IMR-90 (cell line): ENCODE data around the gene LINC00305. TPM values are rescaled to one million over a fixed set of nuclear protein-coding genes. Genes with fewer than 3 reads are reported as not detected.

Experiments
- ATAC-seq: fragments of 200-7000 bp; cut with Tn5 transposase; 2 replicates; pipeline ENCODE4 v1.9.1; 2020; ENCODE audit warnings: low read depth, mild to moderate bottlenecking, moderate library complexity
- BruUV-seq: library from RNA; stranded (reverse); fragments of 400-500 nt; replicated peaks from 2 replicates; lab custom pipeline; 2021; lab: Mats Ljungman, UMichigan
- CTCF ChIA-PET: fragments of 300-600 bp; formaldehyde crosslinking; extraction: SDS; loops from one replicate; lab custom pipeline; 2021; ENCODE audit warnings: antibody characterized with exemption; lab: Yijun Ruan, JAX
- POLR2A ChIA-PET: fragments of 300-600 bp; sonication (Branson Sonifier 250); formaldehyde crosslinking; loops from one replicate; lab custom pipeline; 2022; ENCODE audit warnings: antibody characterized with exemption; ENCODE audit not compliant: unreplicated experiment; lab: Charles Lee
- DNase-seq: peaks from one replicate; pipeline ENCODE4 v3.0.0; 2013
- H2AFZ ChIP-seq: replicated peaks from 2 replicates; pipeline ENCODE3; 2013; ENCODE audit warnings: low read length, mild to moderate bottlenecking; ENCODE audit not compliant: poor library complexity
- H2AK5ac ChIP-seq: 2 replicates; pipeline ENCODE4 v1.6.1; 2013; ENCODE audit warnings: low read depth, low read length, inconsistent platforms
- H2AK9ac ChIP-seq: replicated peaks from 2 replicates; pipeline ENCODE3; 2013; ENCODE audit warnings: mild to moderate bottlenecking, low read depth, low read length, moderate library complexity; ENCODE audit not compliant: poor library complexity
- H2BK120ac ChIP-seq: 2 replicates; pipeline ENCODE4 v1.6.1; 2013; ENCODE audit warnings: low read depth, low read length, inconsistent platforms
- H2BK15ac ChIP-seq: 3 replicates; pipeline ENCODE4 v1.6.1; 2013; ENCODE audit warnings: low read depth, low read length, inconsistent platforms
- H2BK20ac ChIP-seq: 2 replicates; pipeline ENCODE4 v1.6.1; 2013; ENCODE audit warnings: low read depth, mild to moderate bottlenecking, inconsistent platforms, low read length, moderate library complexity
- H2BK5ac ChIP-seq: 2 replicates; pipeline ENCODE4 v1.6.1; 2013; ENCODE audit warnings: mild to moderate bottlenecking, low read depth, low read length, inconsistent platforms; ENCODE audit not compliant: poor library complexity, severe bottlenecking
- H3K14ac ChIP-seq: replicated peaks from 2 replicates; pipeline ENCODE4 v1.6.1; 2013; ENCODE audit warnings: low read depth, low read length, inconsistent platforms
- H3K18ac ChIP-seq: 2 replicates; pipeline ENCODE4 v1.6.1; 2013; ENCODE audit warnings: low read depth, low read length, control low read depth
- H3K23ac ChIP-seq: 2 replicates; pipeline ENCODE4 v1.6.1; 2013; ENCODE audit warnings: low read depth, low read length, inconsistent platforms
- H3K27ac ChIP-seq: 2 replicates; pipeline ENCODE4 v1.5.1; 2013; ENCODE audit warnings: mild to moderate bottlenecking, control low read depth, low read length; ENCODE audit not compliant: insufficient read depth
- H3K27me3 ChIP-seq: 2 replicates; pipeline ENCODE4 v1.6.1; 2013; ENCODE audit warnings: low read length; ENCODE audit not compliant: control insufficient read depth, insufficient read depth
- H3K36me3 ChIP-seq: 2 replicates; pipeline ENCODE4 v1.6.1; 2013; ENCODE audit warnings: low read length, mixed read lengths; ENCODE audit not compliant: control insufficient read depth, insufficient read depth
- H3K4ac ChIP-seq: 2 replicates; pipeline ENCODE4 v1.6.1; 2013; ENCODE audit warnings: low read depth, low read length, inconsistent platforms
- H3K4me1 ChIP-seq: 2 replicates; pipeline ENCODE4 v1.6.1; 2013; ENCODE audit warnings: low read length, mixed read lengths; ENCODE audit not compliant: control insufficient read depth, insufficient read depth
- H3K4me2 ChIP-seq: 2 replicates; pipeline ENCODE4 v1.6.1; 2013; ENCODE audit warnings: low read depth, mild to moderate bottlenecking, control low read depth, low read length, moderate library complexity
- H3K4me3 ChIP-seq: 2 replicates; pipeline ENCODE4 v1.5.1; 2013; ENCODE audit warnings: low read depth, mild to moderate bottlenecking, control low read depth, low read length, moderate library complexity; ENCODE audit not compliant: insufficient read depth
- H3K56ac ChIP-seq: 2 replicates; pipeline ENCODE4 v1.6.1; 2013; ENCODE audit warnings: low read length, inconsistent platforms; ENCODE audit not compliant: insufficient read depth; ENCODE audit errors: extremely low read depth
- H3K79me1 ChIP-seq, 2 experiments: 2 replicates each; pipeline ENCODE4 v1.6.1; 2013; ENCODE audit warnings: low read length in 2 of 2, inconsistent platforms in 1 of 2, low read depth in 1 of 2
- H3K9ac ChIP-seq: 2 replicates; pipeline ENCODE4 v1.6.1; 2013; ENCODE audit warnings: low read depth, low read length, control low read depth
- H3K9me1 ChIP-seq: 2 replicates; pipeline ENCODE4 v1.6.1; 2013; ENCODE audit warnings: low read length, inconsistent platforms; ENCODE audit not compliant: insufficient read depth
- H3K9me3 ChIP-seq: 2 replicates; pipeline ENCODE4 v1.6.1; 2013; ENCODE audit warnings: low read length; ENCODE audit not compliant: control insufficient read depth, insufficient read depth
- H4K20me1 ChIP-seq: 2 replicates; pipeline ENCODE4 v1.6.1; 2013; ENCODE audit warnings: low read length, inconsistent platforms; ENCODE audit not compliant: insufficient read depth
- H4K5ac ChIP-seq: 2 replicates; pipeline ENCODE4 v1.6.1; 2013; ENCODE audit warnings: mild to moderate bottlenecking, low read depth, low read length, control low read depth
- H4K8ac ChIP-seq, 2 experiments: 2 replicates each; pipeline ENCODE4 v1.6.1; 2013; ENCODE audit warnings: low read depth in 2 of 2, low read length in 2 of 2, control low read depth in 1 of 2, inconsistent platforms in 1 of 2
- H4K91ac ChIP-seq: 2 replicates; pipeline ENCODE4 v1.6.1; 2013; ENCODE audit warnings: low read depth, low read length, inconsistent platforms; ENCODE audit not compliant: insufficient read depth
- BHLHE40 ChIP-seq: fragments of 150-350 bp; IDR thresholded peaks from 2 replicates; pipeline ENCODE4 v1.6.1; 2016; ENCODE audit warnings: mild to moderate bottlenecking, low read depth, low read length
- CEBPB ChIP-seq: IDR thresholded peaks from 2 replicates; pipeline ENCODE4 v1.6.1; 2012; ENCODE audit warnings: low read depth, low read length, improper control_type of control experiment
- CHD1 ChIP-seq: IDR thresholded peaks from 2 replicates; pipeline ENCODE4 v1.6.1; 2012; ENCODE audit warnings: low read depth, low read length, improper control_type of control experiment
- FOS ChIP-seq: fragments of 150-350 bp; IDR thresholded peaks from 2 replicates; pipeline ENCODE4 v1.6.1; 2016; ENCODE audit warnings: low read depth, low read length
- MAFK ChIP-seq: IDR thresholded peaks from 2 replicates; pipeline ENCODE4 v1.6.1; 2012; ENCODE audit warnings: low read depth, low read length, improper control_type of control experiment
- MAZ ChIP-seq: IDR thresholded peaks from 2 replicates; pipeline ENCODE4 v1.6.1; 2012; ENCODE audit warnings: low read depth, mild to moderate bottlenecking, low read length, improper control_type of control experiment, moderate library complexity, borderline replicate concordance
- MXI1 ChIP-seq: IDR thresholded peaks from 2 replicates; pipeline ENCODE4 v1.6.1; 2012; ENCODE audit warnings: low read depth, mild to moderate bottlenecking, low read length, moderate library complexity, borderline replicate concordance
- NFE2L2 ChIP-seq: fragments of 150-350 bp; IDR thresholded peaks from 2 replicates; pipeline ENCODE4 v1.6.1; 2016; ENCODE audit warnings: low read depth, mild to moderate bottlenecking, low read length
- POLR2A ChIP-seq: IDR thresholded peaks from 2 replicates; pipeline ENCODE4 v1.6.1; 2012; ENCODE audit warnings: mild to moderate bottlenecking, low read depth, low read length
- RAD21 ChIP-seq: IDR thresholded peaks from 2 replicates; pipeline ENCODE4 v1.6.1; 2012; ENCODE audit warnings: low read length, improper control_type of control experiment
- RCOR1 ChIP-seq: IDR thresholded peaks from 2 replicates; pipeline ENCODE4 v1.6.1; 2012; ENCODE audit warnings: mild to moderate bottlenecking, low read length, improper control_type of control experiment; ENCODE audit not compliant: insufficient replicate concordance
- RFX5 ChIP-seq: IDR thresholded peaks from 2 replicates; pipeline ENCODE4 v1.8.0; 2012; ENCODE audit warnings: low read depth, mild to moderate bottlenecking, low read length, moderate library complexity
- SMC3 ChIP-seq: fragments of 150-350 bp; IDR thresholded peaks from 2 replicates; pipeline ENCODE4 v1.6.1; 2016; ENCODE audit warnings: low read depth, mild to moderate bottlenecking, antibody characterized with exemption, low read length, moderate library complexity
- USF2 ChIP-seq: fragments of 150-350 bp; IDR thresholded peaks from 2 replicates; pipeline ENCODE4 v1.6.1; 2017; ENCODE audit warnings: mild to moderate bottlenecking, antibody characterized with exemption, low read length, low read depth
- WGBS, 2 experiments: methylation state at CpG; one replicate each; pipeline versions ENCODE4 v1.1.5 to v1.1.7; 2013; ENCODE audit warnings: missing lambda C conversion rate in 2 of 2; ENCODE audit not compliant: insufficient read length in 1 of 2; ENCODE audit errors: extremely low coverage in 2 of 2; 5-methylcytosine and 5-hydroxymethylcytosine counted together
- dilution Hi-C: fragments of 300-500 bp; cut with HindIII; formaldehyde crosslinking; loops from one replicate; pipeline ENCODE4 v1.14.3; 2018; ENCODE audit warnings: low sequenced_read_pairs; ENCODE audit not compliant: unreplicated experiment
- in situ Hi-C: fragments of 300-500 bp; cut with MboI; formaldehyde crosslinking; loops from 3 replicates; pipeline ENCODE4 v1.14.3; 2019; ENCODE audit warnings: low sequenced_read_pairs, inconsistent platforms, mixed read lengths
- intact Hi-C: fragments of 100-400 bp; cut with micrococcal nuclease; formaldehyde crosslinking; loops from 2 replicates; pipeline ENCODE4 v1.10.0; 2022
- polyA plus RNA-seq, 3 experiments: library from polyadenylated mRNA; depleted of rRNA; stranded (reverse); fragments of >200 nt; gene quantifications; 2 replicates each; pipeline ENCODE4 v1.2.3, GENCODE V29; 2012; ENCODE audit warnings: low replicate concordance in 1 of 3
- total RNA-seq: library from RNA; depleted of rRNA; stranded (reverse); fragments of >200 nt; gene quantifications from 2 replicates; pipeline ENCODE4 v1.2.3, GENCODE V29; 2012
- TF ChIP-seq, protein P1 (sequence below): fragments of 150-350 bp; IDR thresholded peaks from 2 replicates; pipeline ENCODE4 v1.6.1; 2016; ENCODE audit warnings: low read depth, mild to moderate bottlenecking, low read length, moderate library complexity, borderline replicate concordance
- TF ChIP-seq, protein P2 (sequence below): conservative IDR thresholded peaks from 2 replicates; pipeline ENCODE4 v1.5.1; 2012; ENCODE audit warnings: mild to moderate bottlenecking, low read depth, low read length, improper control_type of control experiment

Gene LINC00305
- total and polyA plus RNA-seq, 2 of the 4 experiments (the other 2 are of a cell fraction) = not detected

- Histone ChIP-seq H3K9ac (no peak overlapping the region), H2BK15ac (no peak overlapping the region), H2BK120ac (no peak overlapping the region), H3K4ac (no peak overlapping the region), H3K4me1 (no peaks in the 10 kb centered on the region), H4K5ac (no peak overlapping the region), H3K9me3 (peaks cover 2% of the 10 kb centered on the region; the same call in 1 of the 2 replicates), H4K8ac (no peak overlapping the region), H3K14ac (no peak overlapping the region), H4K20me1 (no peaks in the 10 kb centered on the region), H3K9me1 (no peaks in the 10 kb centered on the region), H3K79me1 (no peaks in the 10 kb centered on the region), H3K36me3 (no peaks in the 10 kb centered on the region), H3K27ac (no peak overlapping the region), H2BK5ac (no peak overlapping the region), H4K91ac (no peak overlapping the region), H3K18ac (no peak overlapping the region), H3K4me2 (no peak overlapping the region), H3K27me3 (no peaks in the 10 kb centered on the region), H2AK9ac (no peak overlapping the region), H3K4me3 (no peak overlapping the region), H3K56ac (no peak overlapping the region), H3K23ac (no peak overlapping the region), H2AFZ (no peak overlapping the region), H2BK20ac (no peak overlapping the region), H2AK5ac (no peak overlapping the region)
- intact Hi-C loops = no loop called here
- CTCF ChIA-PET = interaction anchor here (1.0 kb wide), 1 partner anchor 14 kb away, joined by 5 read pairs; no protein-coding TSS in a partner anchor
- DNase-seq (no peak), ATAC-seq (no peak)
- POLR2A ChIA-PET = no interaction called here
- BruUV-seq = no TSS peak
- WGBS, 2 experiments = no CpG with 5 or more reads among the region's 2 CpGs
- TF ChIP-seq MAZ (no peak), MXI1 (no peak), RFX5 (no peak), USF2 (no peak), POLR2A (no peak), MAFK (no peak), SMC3 (no peak), NFE2L2 (no peak), RAD21 (no peak), BHLHE40 (no peak), CEBPB (no peak), FOS (no peak), CHD1 (no peak), RCOR1 (no peak)
- TF ChIP-seq, protein P1, sequence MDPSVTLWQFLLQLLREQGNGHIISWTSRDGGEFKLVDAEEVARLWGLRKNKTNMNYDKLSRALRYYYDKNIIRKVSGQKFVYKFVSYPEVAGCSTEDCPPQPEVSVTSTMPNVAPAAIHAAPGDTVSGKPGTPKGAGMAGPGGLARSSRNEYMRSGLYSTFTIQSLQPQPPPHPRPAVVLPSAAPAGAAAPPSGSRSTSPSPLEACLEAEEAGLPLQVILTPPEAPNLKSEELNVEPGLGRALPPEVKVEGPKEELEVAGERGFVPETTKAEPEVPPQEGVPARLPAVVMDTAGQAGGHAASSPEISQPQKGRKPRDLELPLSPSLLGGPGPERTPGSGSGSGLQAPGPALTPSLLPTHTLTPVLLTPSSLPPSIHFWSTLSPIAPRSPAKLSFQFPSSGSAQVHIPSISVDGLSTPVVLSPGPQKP = no peak
- TF ChIP-seq, protein P2, sequence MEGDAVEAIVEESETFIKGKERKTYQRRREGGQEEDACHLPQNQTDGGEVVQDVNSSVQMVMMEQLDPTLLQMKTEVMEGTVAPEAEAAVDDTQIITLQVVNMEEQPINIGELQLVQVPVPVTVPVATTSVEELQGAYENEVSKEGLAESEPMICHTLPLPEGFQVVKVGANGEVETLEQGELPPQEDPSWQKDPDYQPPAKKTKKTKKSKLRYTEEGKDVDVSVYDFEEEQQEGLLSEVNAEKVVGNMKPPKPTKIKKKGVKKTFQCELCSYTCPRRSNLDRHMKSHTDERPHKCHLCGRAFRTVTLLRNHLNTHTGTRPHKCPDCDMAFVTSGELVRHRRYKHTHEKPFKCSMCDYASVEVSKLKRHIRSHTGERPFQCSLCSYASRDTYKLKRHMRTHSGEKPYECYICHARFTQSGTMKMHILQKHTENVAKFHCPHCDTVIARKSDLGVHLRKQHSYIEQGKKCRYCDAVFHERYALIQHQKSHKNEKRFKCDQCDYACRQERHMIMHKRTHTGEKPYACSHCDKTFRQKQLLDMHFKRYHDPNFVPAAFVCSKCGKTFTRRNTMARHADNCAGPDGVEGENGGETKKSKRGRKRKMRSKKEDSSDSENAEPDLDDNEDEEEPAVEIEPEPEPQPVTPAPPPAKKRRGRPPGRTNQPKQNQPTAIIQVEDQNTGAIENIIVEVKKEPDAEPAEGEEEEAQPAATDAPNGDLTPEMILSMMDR = no peak
- dilution Hi-C loops = no loop called here
- in situ Hi-C loops = no loop called here
Measured at GRCh38 chr18:64052772-64053171, 96.1 kb downstream of the LINC00305 start.
